ENCODE measurements around the gene STK39.

DNA sequence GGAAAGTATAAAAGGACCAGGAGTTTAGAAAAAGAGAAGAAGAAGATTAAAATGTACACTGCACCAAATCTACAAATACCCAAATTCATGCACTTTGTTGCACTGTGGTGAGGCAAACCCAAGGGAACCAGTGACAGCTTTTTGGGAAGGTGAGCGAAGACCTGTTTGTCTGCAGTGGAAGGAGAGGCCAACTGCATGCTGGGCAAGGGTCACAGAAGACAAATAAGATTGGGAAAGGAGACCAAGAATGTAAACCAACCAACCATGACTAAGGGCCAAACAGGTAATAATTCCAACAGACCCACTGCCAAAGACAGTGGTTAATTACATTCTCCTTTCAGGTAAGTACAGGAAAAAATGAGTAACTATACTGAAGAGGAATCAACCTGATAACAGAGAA lies 202.8 kb downstream of the STK39 start:
- no peak for TF ChIP-seq GABPA (IDR thresholded peaks at IDR 0.05; ENCODE audit: low read depth)
- TF ChIP-seq, protein P1, sequence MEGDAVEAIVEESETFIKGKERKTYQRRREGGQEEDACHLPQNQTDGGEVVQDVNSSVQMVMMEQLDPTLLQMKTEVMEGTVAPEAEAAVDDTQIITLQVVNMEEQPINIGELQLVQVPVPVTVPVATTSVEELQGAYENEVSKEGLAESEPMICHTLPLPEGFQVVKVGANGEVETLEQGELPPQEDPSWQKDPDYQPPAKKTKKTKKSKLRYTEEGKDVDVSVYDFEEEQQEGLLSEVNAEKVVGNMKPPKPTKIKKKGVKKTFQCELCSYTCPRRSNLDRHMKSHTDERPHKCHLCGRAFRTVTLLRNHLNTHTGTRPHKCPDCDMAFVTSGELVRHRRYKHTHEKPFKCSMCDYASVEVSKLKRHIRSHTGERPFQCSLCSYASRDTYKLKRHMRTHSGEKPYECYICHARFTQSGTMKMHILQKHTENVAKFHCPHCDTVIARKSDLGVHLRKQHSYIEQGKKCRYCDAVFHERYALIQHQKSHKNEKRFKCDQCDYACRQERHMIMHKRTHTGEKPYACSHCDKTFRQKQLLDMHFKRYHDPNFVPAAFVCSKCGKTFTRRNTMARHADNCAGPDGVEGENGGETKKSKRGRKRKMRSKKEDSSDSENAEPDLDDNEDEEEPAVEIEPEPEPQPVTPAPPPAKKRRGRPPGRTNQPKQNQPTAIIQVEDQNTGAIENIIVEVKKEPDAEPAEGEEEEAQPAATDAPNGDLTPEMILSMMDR (IDR thresholded peaks at IDR 0.05; ENCODE audit: insufficient read depth, low read length): no peak
- TF ChIP-seq, protein P2, sequence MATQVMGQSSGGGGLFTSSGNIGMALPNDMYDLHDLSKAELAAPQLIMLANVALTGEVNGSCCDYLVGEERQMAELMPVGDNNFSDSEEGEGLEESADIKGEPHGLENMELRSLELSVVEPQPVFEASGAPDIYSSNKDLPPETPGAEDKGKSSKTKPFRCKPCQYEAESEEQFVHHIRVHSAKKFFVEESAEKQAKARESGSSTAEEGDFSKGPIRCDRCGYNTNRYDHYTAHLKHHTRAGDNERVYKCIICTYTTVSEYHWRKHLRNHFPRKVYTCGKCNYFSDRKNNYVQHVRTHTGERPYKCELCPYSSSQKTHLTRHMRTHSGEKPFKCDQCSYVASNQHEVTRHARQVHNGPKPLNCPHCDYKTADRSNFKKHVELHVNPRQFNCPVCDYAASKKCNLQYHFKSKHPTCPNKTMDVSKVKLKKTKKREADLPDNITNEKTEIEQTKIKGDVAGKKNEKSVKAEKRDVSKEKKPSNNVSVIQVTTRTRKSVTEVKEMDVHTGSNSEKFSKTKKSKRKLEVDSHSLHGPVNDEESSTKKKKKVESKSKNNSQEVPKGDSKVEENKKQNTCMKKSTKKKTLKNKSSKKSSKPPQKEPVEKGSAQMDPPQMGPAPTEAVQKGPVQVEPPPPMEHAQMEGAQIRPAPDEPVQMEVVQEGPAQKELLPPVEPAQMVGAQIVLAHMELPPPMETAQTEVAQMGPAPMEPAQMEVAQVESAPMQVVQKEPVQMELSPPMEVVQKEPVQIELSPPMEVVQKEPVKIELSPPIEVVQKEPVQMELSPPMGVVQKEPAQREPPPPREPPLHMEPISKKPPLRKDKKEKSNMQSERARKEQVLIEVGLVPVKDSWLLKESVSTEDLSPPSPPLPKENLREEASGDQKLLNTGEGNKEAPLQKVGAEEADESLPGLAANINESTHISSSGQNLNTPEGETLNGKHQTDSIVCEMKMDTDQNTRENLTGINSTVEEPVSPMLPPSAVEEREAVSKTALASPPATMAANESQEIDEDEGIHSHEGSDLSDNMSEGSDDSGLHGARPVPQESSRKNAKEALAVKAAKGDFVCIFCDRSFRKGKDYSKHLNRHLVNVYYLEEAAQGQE (IDR thresholded peaks at IDR 0.05; ENCODE audit: insufficient replicate concordance, low read depth): no peak

Measured in HL-60 (cell line).